ENCODE measurements around the gene MYO1D.

MYO1D gene

DNA sequence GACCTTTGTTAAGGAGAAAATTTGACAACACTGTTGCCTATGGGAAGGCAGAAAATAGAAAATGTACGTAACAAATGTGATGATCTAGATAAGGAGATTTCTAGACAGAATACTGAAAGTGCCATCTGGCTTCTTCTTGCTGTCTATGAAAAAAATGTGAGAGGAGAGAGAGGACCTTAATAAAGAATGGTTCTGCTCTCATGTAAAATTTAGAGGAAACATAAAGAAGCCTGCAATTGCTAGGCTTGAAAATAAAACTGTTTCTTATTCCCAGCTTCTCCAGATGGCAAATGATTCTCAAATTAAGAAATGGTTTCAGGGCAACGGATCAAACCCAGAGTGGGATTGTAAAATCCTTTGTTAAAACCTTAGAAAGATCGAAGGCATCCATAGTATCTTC is 261.6 kb downstream of the MYO1D start:
- no peak for DNase-seq (ENCODE audit: low read depth, low spot score)
- H3K4me3 ChIP-seq (ENCODE audit: low read depth, low read length) = no peak overlapping the region
- CTCF ChIA-PET = no interaction called here
- TF ChIP-seq, protein P1, sequence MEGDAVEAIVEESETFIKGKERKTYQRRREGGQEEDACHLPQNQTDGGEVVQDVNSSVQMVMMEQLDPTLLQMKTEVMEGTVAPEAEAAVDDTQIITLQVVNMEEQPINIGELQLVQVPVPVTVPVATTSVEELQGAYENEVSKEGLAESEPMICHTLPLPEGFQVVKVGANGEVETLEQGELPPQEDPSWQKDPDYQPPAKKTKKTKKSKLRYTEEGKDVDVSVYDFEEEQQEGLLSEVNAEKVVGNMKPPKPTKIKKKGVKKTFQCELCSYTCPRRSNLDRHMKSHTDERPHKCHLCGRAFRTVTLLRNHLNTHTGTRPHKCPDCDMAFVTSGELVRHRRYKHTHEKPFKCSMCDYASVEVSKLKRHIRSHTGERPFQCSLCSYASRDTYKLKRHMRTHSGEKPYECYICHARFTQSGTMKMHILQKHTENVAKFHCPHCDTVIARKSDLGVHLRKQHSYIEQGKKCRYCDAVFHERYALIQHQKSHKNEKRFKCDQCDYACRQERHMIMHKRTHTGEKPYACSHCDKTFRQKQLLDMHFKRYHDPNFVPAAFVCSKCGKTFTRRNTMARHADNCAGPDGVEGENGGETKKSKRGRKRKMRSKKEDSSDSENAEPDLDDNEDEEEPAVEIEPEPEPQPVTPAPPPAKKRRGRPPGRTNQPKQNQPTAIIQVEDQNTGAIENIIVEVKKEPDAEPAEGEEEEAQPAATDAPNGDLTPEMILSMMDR (IDR thresholded peaks at IDR 0.05; ENCODE audit: insufficient read depth, low read length, missing control alignments) = no peak
- POLR2A ChIA-PET = no interaction called here

DNA sequence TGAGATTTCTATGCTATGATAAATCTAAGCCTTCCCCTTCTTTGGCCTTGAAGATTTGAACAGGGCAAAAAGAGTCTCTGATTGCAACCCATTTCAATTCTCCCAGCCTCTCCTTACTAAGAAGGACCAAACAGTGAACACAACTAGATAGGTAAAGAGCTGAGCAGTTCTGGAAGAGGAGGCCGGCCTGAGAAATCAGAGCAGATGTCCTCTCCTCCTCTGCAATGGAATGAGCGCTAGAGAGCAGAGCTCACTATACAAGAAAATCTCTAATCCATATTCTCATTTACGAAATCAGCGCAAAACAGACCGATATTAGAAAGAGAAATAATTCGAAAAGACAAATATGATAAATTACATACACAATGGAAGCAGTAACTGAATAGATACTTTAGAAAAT is 266.0 kb downstream of the MYO1D start:
- TF ChIP-seq, protein P1 (IDR thresholded peaks at IDR 0.05; ENCODE audit: insufficient read depth, low read length, missing control alignments) = no peak
- H3K4me3 ChIP-seq (ENCODE audit: low read depth, low read length) = no peak overlapping the region
- DNase-seq (ENCODE audit: low read depth, low spot score) = no peak
- CTCF ChIA-PET = interaction anchor here (0.6 kb wide), 2 partner anchors 64 to 139 kb away, joined by 3 read pairs; no protein-coding TSS in a partner anchor
- POLR2A ChIA-PET = no interaction called here

DNA sequence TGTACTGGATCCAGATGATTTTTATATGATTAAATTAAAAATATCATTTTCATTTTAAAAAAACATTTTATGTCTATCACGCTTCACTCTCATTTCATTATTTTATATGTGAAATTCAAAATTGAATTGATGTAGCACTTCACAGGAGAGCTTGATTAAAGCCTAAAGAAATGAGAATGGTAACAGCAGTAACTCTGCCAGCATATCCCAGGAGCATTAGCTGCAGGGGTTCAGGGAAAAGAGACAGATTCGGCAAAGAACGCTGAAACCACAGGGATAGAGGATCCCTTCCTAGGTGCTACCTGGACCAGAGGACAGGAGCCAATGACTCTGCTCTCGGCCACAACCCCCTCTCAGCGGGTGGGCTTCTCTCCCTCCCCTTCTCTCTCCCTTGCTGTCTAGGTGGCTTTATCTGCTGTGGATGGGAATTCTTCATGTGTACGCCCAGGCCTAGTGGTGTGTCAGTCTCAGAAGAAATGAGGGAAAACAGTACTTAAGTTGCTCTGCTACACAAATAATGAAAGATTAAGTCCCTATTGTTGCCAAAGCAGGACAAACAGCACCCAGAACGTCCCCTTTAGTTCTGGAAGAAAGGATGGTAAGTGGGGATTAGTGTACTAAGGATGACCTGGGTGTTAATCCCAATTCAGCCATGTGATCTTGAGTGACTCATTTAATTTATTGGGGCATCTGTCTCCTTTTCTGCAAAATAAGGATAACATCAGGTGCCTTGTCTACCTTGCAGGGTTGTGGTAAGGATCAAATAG is 266.9 kb downstream of the MYO1D start:
- POLR2A ChIA-PET = no interaction called here
- TF ChIP-seq, protein P1 (IDR thresholded peaks at IDR 0.05; ENCODE audit: insufficient read depth, low read length, missing control alignments) = no peak
- DNase-seq (ENCODE audit: low read depth, low spot score) = no peak
- no peak overlapping the region for H3K4me3 ChIP-seq (ENCODE audit: low read depth, low read length)
- CTCF ChIA-PET = no interaction called here

DNA sequence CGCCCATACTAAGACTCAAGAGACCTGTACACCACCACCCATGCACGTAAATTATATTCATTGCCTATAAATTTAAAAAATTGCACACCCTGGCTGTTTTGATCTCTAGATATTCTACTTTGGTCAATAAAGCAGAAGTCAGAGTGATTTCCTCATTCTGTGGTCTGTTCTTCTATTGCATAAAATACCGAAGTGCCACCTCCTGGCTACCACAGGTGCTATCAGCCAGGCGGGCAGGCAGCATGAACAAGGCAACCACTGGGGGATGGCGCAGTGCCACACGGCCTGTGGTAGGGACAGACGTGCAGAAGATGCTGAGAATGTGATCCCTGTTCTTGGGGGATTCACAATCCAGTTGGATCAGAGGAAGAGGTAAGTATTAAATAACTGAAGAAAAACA is 267.8 kb downstream of the MYO1D start:
- H3K4me3 ChIP-seq (ENCODE audit: low read depth, low read length) = no peak overlapping the region
- DNase-seq (ENCODE audit: low read depth, low spot score) = no peak
- POLR2A ChIA-PET = no interaction called here
- TF ChIP-seq, protein P1 (IDR thresholded peaks at IDR 0.05; ENCODE audit: insufficient read depth, low read length, missing control alignments) = peak; percentile 2
- CTCF ChIA-PET = no interaction called here

DNA sequence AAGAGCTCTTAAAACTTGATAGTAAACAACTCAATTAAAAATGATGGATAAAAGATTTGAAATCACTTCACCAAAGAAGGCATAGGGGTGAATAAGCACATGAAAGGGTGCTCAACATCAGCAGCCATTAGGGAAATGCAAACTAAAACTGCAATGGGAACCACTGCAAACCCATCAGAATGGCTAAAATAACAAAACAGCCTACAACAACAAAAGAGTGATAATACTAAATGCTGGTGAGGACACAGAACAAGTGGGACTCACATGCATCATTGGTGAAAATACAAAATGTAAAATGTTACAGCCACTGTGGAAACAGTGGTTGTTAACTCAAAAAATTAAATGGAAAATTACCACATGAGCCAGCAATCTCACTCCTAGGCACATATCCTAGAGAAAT is 268.7 kb downstream of the MYO1D start:
- ChIA-PET POLR2A (no interaction called here), CTCF (interaction anchor here (1.1 kb wide), 1 partner anchor 126 kb away, joined by 3 read pairs; no protein-coding TSS in a partner anchor)
- no peak overlapping the region for H3K4me3 ChIP-seq (ENCODE audit: low read depth, low read length)
- DNase-seq (ENCODE audit: low read depth, low spot score) = no peak
- TF ChIP-seq, protein P1 (IDR thresholded peaks at IDR 0.05; ENCODE audit: insufficient read depth, low read length, missing control alignments) = no peak

DNA sequence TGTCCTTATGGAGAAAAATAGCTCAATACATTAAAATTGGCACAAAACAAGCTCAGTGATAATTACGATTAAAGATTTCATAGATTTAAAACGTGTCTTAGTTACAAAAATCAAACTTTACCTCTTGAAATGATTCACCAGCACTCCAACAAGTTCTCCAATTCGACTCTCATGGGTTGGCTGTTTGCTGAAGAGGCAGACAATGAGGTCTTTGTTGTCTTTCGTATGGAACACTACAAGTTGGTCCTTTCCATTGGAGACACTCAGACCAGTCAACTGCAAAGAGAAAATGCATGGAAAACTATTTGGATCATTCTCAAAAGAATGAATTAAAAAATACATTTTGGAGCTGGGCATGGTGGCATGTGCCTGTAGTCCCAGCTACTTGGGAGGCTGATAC is 272.0 kb downstream of the MYO1D start:
- POLR2A ChIA-PET = no interaction called here
- CTCF ChIA-PET = no interaction called here
- TF ChIP-seq, protein P1 (IDR thresholded peaks at IDR 0.05; ENCODE audit: insufficient read depth, low read length, missing control alignments) = no peak
- no peak for DNase-seq (ENCODE audit: low read depth, low spot score)
- H3K4me3 ChIP-seq (ENCODE audit: low read depth, low read length) = no peak overlapping the region

All from AG04449 (cell line).